SK-N-SH (cell line): ENCODE measurements around the gene SPECC1L. TPM values are rescaled to one million over a fixed set of nuclear protein-coding genes. Genes with fewer than 3 reads are reported as not detected.
A peak's percentile ranks its signal among the peaks of the same experiment; 100 is the strongest.

ENCODE experiments used
- CTCF ChIA-PET: fragments of 300-600, 350-600 bp; formaldehyde crosslinking; extraction: SDS; loops from one replicate; lab custom pipeline; 2021; lab: Yijun Ruan, JAX
- POLR2A ChIA-PET: fragments of 350-600 bp; sonication (Branson Sonifier 250); formaldehyde crosslinking; extraction: SDS; loops from one replicate; lab custom pipeline; 2020; ENCODE audit warnings: antibody characterized with exemption, inconsistent platforms; lab: Yijun Ruan, JAX
- DNase-seq: peaks from one replicate; pipeline ENCODE4 v3.0.0; 2012
- H2AFZ ChIP-seq: fragments of 200-600 bp; sonication (generic); 2 replicates; pipeline ENCODE4 v1.8.1; 2016; ENCODE audit warnings: antibody characterized with exemption, mild to moderate bottlenecking, low read depth
- H3F3A ChIP-seq: fragments of 200-600 bp; sonication (generic); replicated peaks from 2 replicates; pipeline ENCODE3; 2016; ENCODE audit warnings: antibody characterized with exemption, mild to moderate bottlenecking; ENCODE audit not compliant: insufficient read depth
- H3K27ac ChIP-seq, 2 experiments: fragments of 200-500 bp in 1 of 2; fragments of 200-600 bp in 1 of 2; sonication (Bioruptor generic) in 1 of 2; sonication (generic), shearing (Covaris generic) in 1 of 2; 2 replicates each; pipeline versions ENCODE4 v1.5.1 to v1.6.1; 2014 to 2016; ENCODE audit warnings: low read depth in 2 of 2, inconsistent platforms in 1 of 2, low read length in 1 of 2, mild to moderate bottlenecking in 1 of 2, mixed read lengths in 1 of 2
- H3K27me3 ChIP-seq: fragments of 200-600 bp; sonication (generic), shearing (Covaris generic); 2 replicates; pipeline ENCODE4 v1.6.1; 2016; ENCODE audit warnings: mixed run types; ENCODE audit not compliant: insufficient read depth
- H3K36me3 ChIP-seq, 2 experiments: fragments of 200-500 bp in 1 of 2; fragments of 200-600 bp in 1 of 2; sonication (Bioruptor generic) in 1 of 2; sonication (generic) in 1 of 2; replicated peaks in 1 of 2; 2 replicates each; pipeline versions ENCODE3 to v1.5.1; 2014 to 2016; ENCODE audit warnings: low read length in 1 of 2, mild to moderate bottlenecking in 1 of 2; ENCODE audit not compliant: insufficient read depth in 2 of 2, control insufficient read depth in 1 of 2
- H3K4me1 ChIP-seq, 2 experiments: fragments of 200-500 bp in 1 of 2; fragments of 200-600 bp in 1 of 2; sonication (Bioruptor generic) in 1 of 2; sonication (generic), shearing (Covaris generic) in 1 of 2; 2 replicates each; pipeline versions ENCODE4 v1.5.1 to v1.6.1; 2014 to 2016; ENCODE audit warnings: low read depth in 1 of 2, low read length in 1 of 2, mixed run types in 1 of 2; ENCODE audit not compliant: insufficient read depth in 2 of 2, control insufficient read depth in 1 of 2
- H3K4me2 ChIP-seq: fragments of 200-600 bp; sonication (generic), shearing (Covaris generic); 2 replicates; pipeline ENCODE4 v1.6.1; 2017; ENCODE audit warnings: mixed run types
- H3K4me3 ChIP-seq, 2 experiments: fragments of 200-500 bp in 1 of 2; fragments of 200-600 bp in 1 of 2; sonication (Bioruptor generic) in 1 of 2; sonication (generic), shearing (Covaris generic) in 1 of 2; 2 replicates each; pipeline versions ENCODE4 v1.5.1 to v1.8.1; 2014 to 2016; ENCODE audit warnings: low read depth in 2 of 2, inconsistent platforms in 1 of 2, low read length in 1 of 2, mild to moderate bottlenecking in 1 of 2, mixed read lengths in 1 of 2, moderate library complexity in 1 of 2
- H3K79me2 ChIP-seq: fragments of 200-600 bp; sonication (generic); 2 replicates; pipeline ENCODE4 v1.8.1; 2017; ENCODE audit warnings: mild to moderate bottlenecking; ENCODE audit not compliant: insufficient read depth
- H3K9ac ChIP-seq: fragments of 200-600 bp; sonication (generic); 2 replicates; pipeline ENCODE4 v1.6.1; 2017; ENCODE audit warnings: mixed run types
- H3K9me2 ChIP-seq: fragments of 200-600 bp; sonication (generic); 2 replicates; pipeline ENCODE4 v1.6.1; 2017; ENCODE audit warnings: mixed run types
- H3K9me3 ChIP-seq: fragments of 200-600 bp; sonication (generic); 2 replicates; pipeline ENCODE4 v1.6.1; 2017; ENCODE audit warnings: mixed run types, mild to moderate bottlenecking, moderate library complexity
- H4K20me1 ChIP-seq: fragments of 200-600 bp; sonication (generic); 2 replicates; pipeline ENCODE4 v1.6.1; 2017; ENCODE audit warnings: mild to moderate bottlenecking, mixed run types; ENCODE audit not compliant: insufficient read depth
- CTCF ChIP-seq: fragments of 200-600 bp; sonication (generic); IDR thresholded peaks from 2 replicates; pipeline ENCODE4 v1.6.1; 2017; ENCODE audit warnings: antibody characterized with exemption, mild to moderate bottlenecking, moderate library complexity
- EP300 ChIP-seq, 2 experiments: IDR thresholded peaks; 2 replicates each; pipeline versions ENCODE4 v1.4.0 to v1.6.1; 2012; ENCODE audit warnings: borderline replicate concordance in 1 of 2, low read depth in 1 of 2, low read length in 1 of 2
- FOSL2 ChIP-seq: IDR thresholded peaks from 2 replicates; pipeline ENCODE4 v1.4.0; 2012; ENCODE audit warnings: low read depth, mild to moderate bottlenecking, moderate library complexity, borderline replicate concordance
- FOXM1 ChIP-seq: IDR thresholded peaks from 2 replicates; pipeline ENCODE4 v1.4.0; 2012; ENCODE audit warnings: low read depth, mild to moderate bottlenecking
- MAX ChIP-seq: IDR thresholded peaks from 2 replicates; pipeline ENCODE4 v1.4.0; 2012; ENCODE audit warnings: low read depth
- NRF1 ChIP-seq: IDR thresholded peaks from 2 replicates; pipeline ENCODE4 v1.6.1; 2012; ENCODE audit warnings: low read depth, mild to moderate bottlenecking, low read length
- PBX3 ChIP-seq: IDR thresholded peaks from 2 replicates; pipeline ENCODE4; 2012
- RAD21 ChIP-seq: IDR thresholded peaks from 2 replicates; pipeline ENCODE4 v1.6.1; 2012; ENCODE audit warnings: mild to moderate bottlenecking, low read length
- RCOR1 ChIP-seq: fragments of 150-350 bp; IDR thresholded peaks from 2 replicates; pipeline ENCODE4 v1.6.1; 2017; ENCODE audit warnings: antibody characterized with exemption, low read length
- RXRA ChIP-seq: IDR thresholded peaks from 2 replicates; pipeline ENCODE4 v1.4.0; 2012; ENCODE audit warnings: low read depth, mild to moderate bottlenecking, borderline replicate concordance
- TEAD4 ChIP-seq: IDR thresholded peaks from 2 replicates; pipeline ENCODE4 v1.4.0; 2012; ENCODE audit warnings: mild to moderate bottlenecking, borderline replicate concordance; ENCODE audit not compliant: insufficient read depth
- YY1 ChIP-seq: IDR thresholded peaks from 2 replicates; pipeline ENCODE4 v1.4.0; 2012; ENCODE audit warnings: low read depth, mild to moderate bottlenecking
- ZBTB33 ChIP-seq: IDR thresholded peaks from 2 replicates; pipeline ENCODE4 v1.4.0; 2012; ENCODE audit warnings: low read depth, borderline replicate concordance
- WGBS: methylation state at CpG from one replicate; pipeline ENCODE4 v1.1.6; 2017; ENCODE audit warnings: low lambda C conversion rate; 5-methylcytosine and 5-hydroxymethylcytosine counted together
- polyA plus RNA-seq, 3 experiments: library from polyadenylated mRNA; depleted of rRNA; stranded (reverse); fragments of >200 nt; gene quantifications; 2 replicates each; pipeline ENCODE4 v1.2.3, GENCODE V29; 2012

Gene SPECC1L
- polyA plus RNA-seq, 1 of the 3 experiments (the other 2 are of a cell fraction) = 22.9 TPM

- Histone ChIP-seq H4K20me1 (no peaks in the 10 kb centered on the region), H3K36me3 (peaks cover 0 to 16% of the 10 kb centered on the region in 2 experiments), H3K9ac (no peak overlapping the region), H3K27me3 (no peaks in the 10 kb centered on the region), H3K79me2 (no peaks in the 10 kb centered on the region), H3K4me3 (no peak overlapping the region), H3K9me2 (no peaks in the 10 kb centered on the region), H3K9me3 (no peaks in the 10 kb centered on the region), H3K27ac (peak overlapping the region in 1 of 2 experiments; percentile 54; a peak in 1 of 4 replicates), H3F3A (peaks cover 4% of the 10 kb centered on the region), H3K4me2 (no peak overlapping the region), H3K4me1 (peaks cover 0 to 74% of the 10 kb centered on the region in 2 experiments; a peak in 2 of 4 replicates), H2AFZ (no peak overlapping the region)
- TF ChIP-seq ZBTB33 (no peak), TEAD4 (no peak), RCOR1 (no peak), NRF1 (no peak), EP300 (IDR thresholded peaks at IDR 0.05; ENCODE audit: borderline replicate concordance in 1 of 2, low read depth in 1 of 2, low read length in 1 of 2) (no peak), FOSL2 (no peak), CTCF (peak; percentile 41), RXRA (no peak), RAD21 (peak; percentile 37; the same call in 1 of the 2 replicates), YY1 (no peak), MAX (no peak), FOXM1 (no peak), PBX3 (no peak)
- CTCF ChIA-PET = interaction anchor here (0.6 to 5.7 kb wide), 13 partner anchors 10 to 105 kb away, joined by 3 to 42 read pairs (median 6); no protein-coding TSS in a partner anchor
- 100% methylated on average over 6 of the region's 9 CpGs for WGBS
- peak; percentile 56 for DNase-seq
- POLR2A ChIA-PET = interaction anchor here (1.4 kb wide), 1 partner anchor 29 kb away, joined by 4 read pairs; no protein-coding TSS in a partner anchor
These were observed 150.8 kb downstream of the SPECC1L start for GRCh38 chr22:24421428-24421931.
